Transverse colon (tissue), 4 donors: ENCODE data around the gene STH. TPM values are rescaled to one million over a fixed set of nuclear protein-coding genes. Genes with fewer than 3 reads are reported as not detected.

Source experiments
- DNase-seq: peaks from one replicate; pipeline ENCODE4 v3.0.0-alpha.2; 2019
- H3K27ac ChIP-seq, 4 donors: fragments of 200-600 bp; sonication (generic); 2 replicates each; pipeline ENCODE4 v1.5.1; 2016 to 2018; ENCODE audit warnings: inconsistent platforms in 4 of 4
- H3K27me3 ChIP-seq: fragments of 200-600 bp; sonication (generic); 2 replicates; pipeline ENCODE4 v1.5.1; 2017; ENCODE audit warnings: inconsistent platforms
- H3K36me3 ChIP-seq, 4 donors: fragments of 200-600 bp; sonication (generic); 2 replicates each; pipeline ENCODE4 v1.5.1; 2017 to 2019; ENCODE audit warnings: inconsistent platforms in 4 of 4
- H3K4me1 ChIP-seq, 4 donors: fragments of 200-600 bp; sonication (generic); 2 replicates each; pipeline ENCODE4 v1.5.1; 2017 to 2020; ENCODE audit warnings: inconsistent platforms in 4 of 4
- H3K4me3 ChIP-seq, 4 donors: fragments of 200-600 bp; sonication (generic); 1 replicate in 1 of 4; 2 replicates in 3 of 4; pipeline versions ENCODE4 v1.5.1 to v1.6.1; 2017 to 2019; ENCODE audit warnings: inconsistent platforms in 4 of 4
- H3K9me3 ChIP-seq, 2 donors: fragments of 200-600 bp; sonication (generic); 2 replicates each; pipeline ENCODE4 v1.5.1; 2017 to 2019; ENCODE audit warnings: inconsistent platforms in 2 of 2
- CTCF ChIP-seq, 5 experiments: fragments of 200-600 bp in 3 of 5; fragments of 450-650 bp in 2 of 5; sonication (generic) in 3 of 5; IDR thresholded peaks; 1 replicate in 2 of 5; 2 replicates in 3 of 5; pipeline ENCODE4 v1.5.1; 2016 to 2017; ENCODE audit warnings: antibody characterized with exemption in 5 of 5, inconsistent platforms in 3 of 5, mild to moderate bottlenecking in 2 of 5, moderate library complexity in 1 of 5
- EP300 ChIP-seq: sonication (generic); formaldehyde crosslinking; IDR thresholded peaks from one replicate; pipeline ENCODE4 v1.6.1; 2017; ENCODE audit warnings: antibody characterized with exemption, low read depth
- POLR2A ChIP-seq: fragments of 450-650 bp; IDR thresholded peaks from one replicate; pipeline ENCODE4 v1.6.1; 2016; ENCODE audit warnings: antibody characterized with exemption, mild to moderate bottlenecking, moderate library complexity
- POLR2AphosphoS5 ChIP-seq, 3 donors: sonication (generic); formaldehyde crosslinking; IDR thresholded peaks; one replicate each; pipeline ENCODE4 v1.6.1; 2016; ENCODE audit warnings: antibody characterized with exemption in 3 of 3
- WGBS, 2 donors: methylation state at CpG; one replicate each; pipeline ENCODE4 v1.1.5; 2018; ENCODE audit warnings: low coverage in 1 of 2; 5-methylcytosine and 5-hydroxymethylcytosine counted together
- in situ Hi-C, 4 donors: fragments of 200-750 bp; cut with MboI; loops; one replicate each; pipeline versions ENCODE4 v1.15.0 to v1.15.1; 2017; ENCODE audit warnings: low sequenced_read_pairs in 3 of 4, low pct_ligation_motif_present in 1 of 4, low pct_unique_long_range_greater_than_20kb in 1 of 4
- intact Hi-C: fragments of 100-400 bp; cut with DNase I; formaldehyde crosslinking; loops from one replicate; pipeline ENCODE4 v1.15.1; 2023; ENCODE audit warnings: low total_unique reads
- total RNA-seq, 4 donors: library from RNA; depleted of rRNA; stranded (reverse); fragments of >200 nt; gene quantifications; one replicate each; pipeline ENCODE4 v1.1.0, GENCODE V29; 2016

Gene STH
- total RNA-seq, 4 donors from 2014 or later, result not detected

- Histone ChIP-seq H3K4me1 (no peaks in the 10 kb centered on the region), H3K27me3 (peaks cover 14% of the 10 kb centered on the region), H3K27ac (no peak overlapping the region), H3K4me3 (no peak overlapping the region), H3K36me3 (no peaks in the 10 kb centered on the region), H3K9me3 (no peaks in the 10 kb centered on the region)
- in situ Hi-C loops (no loop called here), intact Hi-C loops (no loop called here)
- TF ChIP-seq POLR2AphosphoS5 (IDR thresholded peaks at IDR 0.05) (no peak), EP300 (no peak), CTCF (IDR thresholded peaks at IDR 0.05) (no peak), POLR2A (no peak)
- 84 to 100% methylated on average over 1 to 5 of the region's 5 CpGs for WGBS, 2 donors
- no peak for DNase-seq
Observed at GRCh38 chr17:45967378-45967777, 31.7 kb upstream of the STH start.

- in situ Hi-C loops, result no loop called here
- intact Hi-C loops, result no loop called here
- no peak for TF ChIP-seq CTCF (IDR thresholded peaks at IDR 0.05)
- Histone ChIP-seq H3K9me3 (no peaks in the 10 kb centered on the region), H3K36me3 (no peaks in the 10 kb centered on the region), H3K4me1 (peaks cover 0 to 2% (median 0%) of the 10 kb centered on the region in 4 donors), H3K27ac (no peak overlapping the region), H3K4me3 (no peak overlapping the region), H3K27me3 (peaks cover 14% of the 10 kb centered on the region)
- no peak for DNase-seq
- WGBS, 2 donors, result 78 to 80% methylated on average over 1 to 2 of the region's 2 CpGs
Observed at GRCh38 chr17:45968732-45969131, 30.3 kb upstream of the STH start.

GRCh38 chr17:45969726-45970125, 29.3 kb upstream of the STH start:
- in situ Hi-C loops (no loop called here), intact Hi-C loops (no loop called here)
- 86 to 89% methylated on average over 2 of the region's 2 CpGs for WGBS, 2 donors

GRCh38 chr17:45970659-45971058, 28.4 kb upstream of the STH start:
- TF ChIP-seq CTCF (IDR thresholded peaks at IDR 0.05) (no peak), POLR2A (no peak), POLR2AphosphoS5 (IDR thresholded peaks at IDR 0.05) (no peak), EP300 (no peak)
- WGBS, 2 donors, result 94% methylated on average over 3 of the region's 3 CpGs; no CpG with 5 or more reads in 1 of the 2 donors
- Histone ChIP-seq H3K27me3 (peaks cover 14% of the 10 kb centered on the region), H3K4me3 (no peak overlapping the region), H3K9me3 (no peaks in the 10 kb centered on the region), H3K4me1 (peaks cover 0 to 8% (median 0%) of the 10 kb centered on the region in 4 donors), H3K36me3 (no peaks in the 10 kb centered on the region), H3K27ac (no peak overlapping the region)
- in situ Hi-C loops (no loop called here), intact Hi-C loops (no loop called here)
- DNase-seq, result no peak

More at GRCh38 chr17:45969726-45970125, 29.3 kb upstream of the STH start:
- H3K36me3 ChIP-seq, result no peaks in the 10 kb centered on the region
- H3K27ac ChIP-seq, result no peak overlapping the region
- no peak overlapping the region for H3K4me3 ChIP-seq
- peaks cover 0 to 8% (median 0%) of the 10 kb centered on the region in 4 donors for H3K4me1 ChIP-seq
- TF ChIP-seq POLR2AphosphoS5 (IDR thresholded peaks at IDR 0.05), result no peak
- TF ChIP-seq CTCF (IDR thresholded peaks at IDR 0.05), result no peak
- no peak for TF ChIP-seq EP300
- TF ChIP-seq POLR2A, result no peak
- no peaks in the 10 kb centered on the region for H3K9me3 ChIP-seq
- no peak for DNase-seq
- H3K27me3 ChIP-seq, result peaks cover 14% of the 10 kb centered on the region
